Skin epidermis (tissue), 12 donors: ENCODE results near the gene LGALSL.
A peak's percentile ranks its signal among the peaks of the same experiment; 100 is the strongest.
"Not testable (repeated sequence)": the region's sequence is repeated elsewhere in the genome, so short reads cannot be mapped to it uniquely, and the experiment has no call there.

Experiments
- H3K27ac ChIP-seq, 21 experiments: fragments of 200-600 bp; sonication (generic) in 11 of 21; one replicate each; pipeline ENCODE4 v1.5.0; 2020; ENCODE audit warnings: mild to moderate bottlenecking in 3 of 21, inconsistent platforms in 2 of 21, moderate library complexity in 2 of 21
- H3K4me3 ChIP-seq, 7 experiments: fragments of 200-600 bp; sonication (generic) in 2 of 7; one replicate each; pipeline ENCODE4 v1.5.0; 2020; ENCODE audit warnings: inconsistent platforms in 2 of 7, mild to moderate bottlenecking in 2 of 7, moderate library complexity in 1 of 7

LGALSL gene

GRCh38 chr2:64440843-64441242 is 13.1 kb upstream of the LGALSL start:
- no peak overlapping the region for H3K27ac ChIP-seq
- no peak overlapping the region for H3K4me3 ChIP-seq

DNA sequence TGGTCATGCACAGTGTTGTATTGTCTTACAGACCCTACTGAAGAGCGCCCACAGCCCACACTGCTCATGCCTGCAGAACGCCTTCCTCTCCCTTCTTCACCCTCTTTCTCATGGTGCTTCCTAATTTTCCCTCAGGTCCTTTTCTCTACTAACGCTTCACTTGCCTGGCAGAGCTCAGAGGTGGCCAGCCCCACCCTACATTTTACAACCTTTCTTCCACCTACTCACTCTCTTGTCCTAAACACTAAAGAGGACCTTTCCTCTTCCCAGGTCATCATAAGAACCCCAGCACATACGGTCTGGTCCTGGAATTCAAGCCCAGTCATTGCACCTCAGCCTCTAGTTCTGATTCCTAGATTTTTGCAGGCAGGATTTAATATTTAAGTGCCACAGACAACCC is 11.7 kb upstream of the LGALSL start:
- Histone ChIP-seq H3K27ac (no peak overlapping the region), H3K4me3 (no peak overlapping the region)

- no peak overlapping the region for H3K27ac ChIP-seq
- no peak overlapping the region for H3K4me3 ChIP-seq
Measured at GRCh38 chr2:64442801-64443429, 11.0 kb upstream of the LGALSL start.

GRCh38 chr2:64445970-64446369 is 8.0 kb upstream of the LGALSL start:
- not testable (repeated sequence) for H3K4me3 ChIP-seq, H3K27ac ChIP-seq

GRCh38 chr2:64447317-64448040 is 6.5 kb upstream of the LGALSL start:
- peak overlapping the region in 1 of 21 experiments; percentile 44 for H3K27ac ChIP-seq
- no peak overlapping the region for H3K4me3 ChIP-seq

GRCh38 chr2:64448041-64448426 is 5.9 kb upstream of the LGALSL start:
- Histone ChIP-seq H3K27ac (peak overlapping the region in 2 of 21 experiments; percentile 44), H3K4me3 (no peak overlapping the region)

DNA sequence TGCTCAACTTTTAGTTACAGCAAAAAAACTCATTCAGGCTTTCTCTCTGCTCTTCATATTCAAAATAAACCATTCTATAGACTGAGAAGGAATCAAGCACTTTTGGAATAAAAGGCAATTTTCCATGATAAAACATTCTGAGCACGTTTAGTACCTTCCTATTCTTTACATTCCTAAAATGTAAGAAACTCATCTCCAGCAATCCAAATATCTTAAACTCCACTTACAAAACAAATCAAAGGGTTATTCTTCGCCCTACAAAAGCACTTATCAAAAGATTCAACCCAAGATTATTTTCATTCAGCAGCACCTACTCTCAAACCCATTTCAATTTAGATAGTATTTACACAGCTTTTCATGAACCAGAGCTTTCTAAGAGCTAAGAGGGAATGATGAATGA is 2.9 kb upstream of the LGALSL start:
- Histone ChIP-seq H3K4me3 (no peak overlapping the region), H3K27ac (no peak overlapping the region)

DNA sequence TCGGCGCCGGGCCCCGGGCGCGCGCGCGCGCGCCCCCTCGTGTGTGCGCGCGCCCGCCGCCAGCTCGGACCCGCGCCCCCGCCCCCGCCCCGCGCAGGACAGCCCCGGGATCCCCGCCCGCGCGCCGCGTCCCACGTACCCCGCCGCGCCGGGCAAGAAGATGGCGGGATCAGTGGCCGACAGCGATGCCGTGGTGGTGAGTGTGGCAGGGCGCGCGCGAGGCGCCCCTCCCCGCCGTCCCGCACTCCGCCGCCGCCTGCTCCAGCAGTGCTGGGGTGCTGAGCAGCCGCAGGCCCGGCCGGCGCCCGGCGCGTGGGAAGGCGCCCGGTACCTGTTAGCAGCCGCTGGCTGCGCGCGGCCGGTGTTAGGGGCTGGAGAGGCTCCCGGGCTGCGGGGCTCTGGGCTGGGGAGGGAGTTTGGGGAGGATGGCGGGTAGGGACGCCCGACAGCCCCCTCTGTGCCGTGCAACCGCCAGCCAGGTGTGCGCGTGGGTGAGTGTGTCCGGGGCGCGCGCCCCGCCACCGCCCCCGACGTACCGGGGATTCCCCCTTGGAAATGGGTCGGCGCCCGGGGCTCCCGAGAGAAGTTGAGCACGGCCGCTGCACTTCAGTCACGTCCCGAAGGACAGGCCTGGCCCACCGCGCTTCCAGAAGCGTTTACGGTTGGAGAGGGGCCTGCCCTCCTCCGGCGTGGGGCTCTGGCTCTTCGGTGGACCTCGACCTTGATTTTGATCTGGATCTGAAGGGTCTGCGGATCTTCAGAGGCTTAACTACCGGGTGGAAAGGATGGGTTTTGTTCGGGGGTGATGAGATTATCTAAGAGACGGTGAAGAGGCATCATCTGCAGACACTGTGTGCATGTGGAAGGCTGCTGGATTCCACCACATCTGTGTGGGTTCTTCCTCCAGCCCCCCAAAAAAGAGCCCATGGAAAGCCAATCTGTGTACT is 697 bp downstream of the LGALSL start:
- Histone ChIP-seq H3K4me3 (peak overlapping the region; percentile 64 to 87 (median 83)), H3K27ac (peak overlapping the region; percentile 72 to 98 (median 93))

DNA sequence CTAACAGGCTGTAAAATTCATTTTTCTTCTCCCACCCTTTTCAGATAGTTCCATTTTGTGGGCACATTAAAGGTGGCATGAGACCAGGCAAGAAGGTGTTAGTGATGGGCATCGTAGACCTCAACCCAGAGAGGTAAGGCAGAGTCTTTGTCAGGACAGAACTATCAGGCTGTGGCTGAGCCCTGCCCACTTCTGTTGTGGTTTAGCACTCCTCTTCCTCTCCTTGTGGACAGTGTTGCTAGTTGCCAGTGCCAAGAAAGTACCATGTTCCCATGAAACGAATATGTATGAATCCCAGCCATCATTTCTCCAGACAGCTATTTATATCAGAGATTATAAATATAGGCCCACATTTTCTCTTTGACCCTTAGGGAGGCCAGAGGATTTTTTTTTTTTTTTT is 1.6 kb downstream of the LGALSL start:
- H3K4me3 ChIP-seq: peak overlapping the region in 6 of 7 experiments; percentile 64 to 87 (median 82)
- peak overlapping the region in 13 of 21 experiments; percentile 87 to 98 (median 94) for H3K27ac ChIP-seq

GRCh38 chr2:64456293-64456692 is 2.3 kb downstream of the LGALSL start:
- Histone ChIP-seq H3K4me3 (no peak overlapping the region), H3K27ac (no peak overlapping the region)

DNA sequence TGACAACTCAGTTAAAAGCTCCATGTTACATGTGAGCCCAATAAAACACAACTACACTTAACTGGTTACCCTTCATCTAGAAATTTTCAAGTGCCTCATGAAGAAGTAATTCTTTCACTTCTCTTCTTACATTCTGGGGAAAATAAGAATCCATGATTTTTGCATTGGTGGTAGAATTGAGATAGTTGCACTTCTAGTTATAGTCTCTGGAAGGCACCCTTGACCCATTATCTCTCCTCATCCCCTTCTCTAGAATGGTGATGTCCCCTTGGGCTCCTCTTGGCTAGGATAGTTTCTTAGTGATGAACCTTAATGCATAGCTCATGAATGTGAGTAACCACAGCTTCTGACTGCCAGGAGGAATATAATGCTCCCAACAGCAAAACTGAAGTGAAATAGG is 3.6 kb downstream of the LGALSL start:
- no peak overlapping the region for H3K27ac ChIP-seq
- H3K4me3 ChIP-seq: no peak overlapping the region

DNA sequence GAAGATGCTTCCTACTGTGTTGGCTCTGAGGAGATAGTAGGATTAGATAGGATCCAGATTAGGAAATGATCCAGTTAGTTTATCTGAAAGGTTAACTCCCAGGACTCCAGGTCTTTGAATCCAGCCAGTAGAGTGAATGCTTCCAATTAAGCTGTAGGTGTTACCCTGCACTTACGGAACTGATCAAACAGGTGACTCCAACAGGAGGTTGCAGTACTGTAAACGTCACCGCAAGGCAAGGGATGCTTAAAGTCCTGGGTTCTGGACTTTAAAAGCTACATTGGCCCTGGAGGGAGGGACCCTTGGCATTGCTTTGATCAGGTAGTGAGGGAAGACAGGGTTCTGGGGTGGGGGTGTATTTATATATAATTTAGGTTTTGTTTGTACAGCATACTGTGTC is 5.6 kb downstream of the LGALSL start:
- Histone ChIP-seq H3K4me3 (no peak overlapping the region), H3K27ac (no peak overlapping the region)

- Histone ChIP-seq H3K4me3 (no peak overlapping the region), H3K27ac (peak overlapping the region in 2 of 21 experiments; percentile 32 to 37)
Measured at GRCh38 chr2:64460330-64460729, 6.4 kb downstream of the LGALSL start.

GRCh38 chr2:64461271-64462058 is 7.5 kb downstream of the LGALSL start:
- Histone ChIP-seq H3K27ac (no peak overlapping the region), H3K4me3 (no peak overlapping the region)

- Histone ChIP-seq H3K27ac (peak overlapping the region in 1 of 21 experiments; percentile 5), H3K4me3 (no peak overlapping the region)
Measured at GRCh38 chr2:64462171-64462570, 8.2 kb downstream of the LGALSL start.

DNA sequence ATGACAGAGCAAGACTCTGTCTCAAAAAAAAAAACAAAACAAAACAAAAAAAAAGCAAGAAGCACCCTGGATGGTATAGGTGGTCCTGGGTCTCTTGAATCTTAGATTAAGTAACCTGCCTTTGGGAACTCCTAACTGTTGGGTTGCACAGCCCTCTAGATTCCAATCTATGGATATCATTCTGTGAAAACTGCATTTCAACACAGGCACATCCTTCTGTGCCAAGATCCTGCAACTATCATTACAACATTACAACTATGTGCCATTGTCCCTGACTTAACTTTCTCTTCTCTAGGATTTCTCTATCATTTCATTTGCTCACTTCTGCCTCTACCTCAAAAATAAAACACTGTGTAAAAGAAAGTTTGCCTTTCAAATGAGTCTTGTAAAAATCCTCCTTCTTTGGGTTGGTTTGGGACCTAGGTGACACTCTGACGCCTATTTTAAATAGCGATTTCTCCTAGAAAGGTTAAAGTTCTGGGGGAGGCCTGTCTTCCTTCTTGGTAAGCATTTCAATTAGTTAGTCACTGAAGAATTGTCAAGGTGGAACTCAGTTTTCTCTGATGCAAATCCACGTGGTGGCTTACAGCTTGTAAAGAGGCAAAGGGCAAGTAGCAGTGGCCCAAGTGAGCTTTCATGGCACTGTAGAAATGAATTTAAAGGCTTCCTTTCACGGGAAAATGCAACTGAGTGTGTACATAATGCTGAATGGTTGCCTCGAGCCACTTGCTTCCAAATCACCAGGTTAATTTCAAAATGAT is 9.2 kb downstream of the LGALSL start:
- H3K27ac ChIP-seq: peak overlapping the region in 3 of 21 experiments; percentile 5 to 35 (median 16)
- no peak overlapping the region for H3K4me3 ChIP-seq

DNA sequence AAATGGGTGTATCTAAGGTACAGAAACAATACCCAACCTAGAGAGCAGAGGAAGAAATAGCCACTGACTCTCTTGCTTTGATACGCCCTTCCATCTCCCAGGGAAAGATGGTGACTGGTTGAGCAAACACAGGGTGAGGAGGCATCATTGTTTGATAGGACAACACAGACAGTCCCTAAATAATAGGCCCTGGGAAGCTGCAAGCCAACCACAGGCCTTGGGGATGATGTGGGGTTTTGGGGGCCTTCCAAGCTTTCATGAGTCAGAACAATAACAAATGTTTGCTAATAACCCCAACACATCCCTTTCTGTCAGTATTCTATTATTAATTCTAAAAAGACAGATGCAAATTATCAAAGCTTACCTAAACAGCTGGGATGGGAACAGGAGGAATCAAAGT is 9.8 kb downstream of the LGALSL start:
- Histone ChIP-seq H3K27ac (no peak overlapping the region), H3K4me3 (no peak overlapping the region)

GRCh38 chr2:64466478-64467085 is 12.6 kb downstream of the LGALSL start:
- no peak overlapping the region for H3K4me3 ChIP-seq
- H3K27ac ChIP-seq: peak overlapping the region in 1 of 21 experiments; percentile 36
